CD14-positive monocyte (primary cell): Measurements from ENCODE around the gene MMP24. TPM values are rescaled to one million over a fixed set of nuclear protein-coding genes. Genes with fewer than 3 reads are reported as not detected.

Source experiments
- DNase-seq, 3 donors: peaks; one replicate each; pipeline ENCODE4 v3.0.0-alpha.2; 2011 to 2022
- H2AFZ ChIP-seq: 2 replicates; pipeline ENCODE4 v1.6.0; 2012; ENCODE audit warnings: mild to moderate bottlenecking, low read depth, low read length, inconsistent platforms; ENCODE audit not compliant: insufficient read depth, poor library complexity, severe bottlenecking
- H3K27ac ChIP-seq, 2 donors: 1 replicate in 1 of 2; 2 replicates in 1 of 2; pipeline ENCODE4 v1.5.1; 2012 to 2013; ENCODE audit warnings: low read length in 2 of 2, control low read depth in 1 of 2, inconsistent platforms in 1 of 2, low read depth in 1 of 2, mild to moderate bottlenecking in 1 of 2
- H3K27me3 ChIP-seq, 2 donors: one replicate each; pipeline versions ENCODE4 v1.6.0 to v1.6.1; 2011 to 2013; ENCODE audit warnings: low read length in 2 of 2; ENCODE audit not compliant: control insufficient read depth in 2 of 2, insufficient read depth in 2 of 2
- H3K36me3 ChIP-seq, 2 donors: replicated peaks in 1 of 2; 1 replicate in 1 of 2; 2 replicates in 1 of 2; pipeline versions ENCODE4 v1.5.1 to v1.6.1; 2012 to 2013; ENCODE audit warnings: low read length in 2 of 2, control low read depth in 1 of 2, inconsistent platforms in 1 of 2, mild to moderate bottlenecking in 1 of 2; ENCODE audit not compliant: insufficient read depth in 2 of 2, control insufficient read depth in 1 of 2
- H3K4me1 ChIP-seq, 2 donors: 1 replicate in 1 of 2; 2 replicates in 1 of 2; pipeline versions ENCODE4 v1.5.1 to v1.6.1; 2012 to 2013; ENCODE audit warnings: low read length in 2 of 2, control low read depth in 1 of 2, inconsistent platforms in 1 of 2, mild to moderate bottlenecking in 1 of 2, moderate library complexity in 1 of 2; ENCODE audit not compliant: insufficient read depth in 2 of 2, control insufficient read depth in 1 of 2
- H3K4me2 ChIP-seq: replicated peaks from 2 replicates; pipeline ENCODE3; 2012; ENCODE audit warnings: low read length, moderate library complexity, mild to moderate bottlenecking; ENCODE audit not compliant: poor library complexity, severe bottlenecking; ENCODE audit errors: extremely low read depth
- H3K4me3 ChIP-seq, 3 experiments: fragments of 200-600 bp in 1 of 3; sonication (generic) in 1 of 3; replicated peaks in 1 of 3; 1 replicate in 2 of 3; 2 replicates in 1 of 3; pipeline ENCODE4 v1.5.1; 2011 to 2013; ENCODE audit warnings: low read length in 3 of 3, mild to moderate bottlenecking in 3 of 3, control low read depth in 2 of 3, low read depth in 2 of 3, inconsistent platforms in 1 of 3, moderate library complexity in 1 of 3
- H3K79me2 ChIP-seq: 2 replicates; pipeline ENCODE4 v1.6.0; 2012; ENCODE audit warnings: mild to moderate bottlenecking, control low read depth, inconsistent platforms, low read length, moderate library complexity; ENCODE audit not compliant: insufficient read depth
- H3K9ac ChIP-seq: 2 replicates; pipeline ENCODE4 v1.6.0; 2017; ENCODE audit warnings: low read length, mild to moderate bottlenecking; ENCODE audit not compliant: insufficient read depth, poor library complexity, severe bottlenecking
- H3K9me3 ChIP-seq, 2 donors: replicated peaks in 1 of 2; 1 replicate in 1 of 2; 2 replicates in 1 of 2; pipeline versions ENCODE4 v1.5.1 to v1.6.1; 2012 to 2013; ENCODE audit warnings: low read length in 2 of 2, control low read depth in 1 of 2; ENCODE audit not compliant: control insufficient read depth in 1 of 2, insufficient read depth in 1 of 2
- H4K20me1 ChIP-seq: 2 replicates; pipeline ENCODE4 v1.6.0; 2012; ENCODE audit warnings: mild to moderate bottlenecking, low read length, control low read depth, moderate library complexity; ENCODE audit not compliant: insufficient read depth
- H3K27ac Mint-ChIP-seq, 7 donors: one replicate each; pipeline ENCODE4 v1.8.0; 2020; ENCODE audit warnings: mild to moderate bottlenecking in 7 of 7, mixed read lengths in 7 of 7, moderate library complexity in 6 of 7, inconsistent platforms in 2 of 7
- H3K27me3 Mint-ChIP-seq, 3 donors: one replicate each; pipeline ENCODE4 v1.8.0; 2021 to 2022; ENCODE audit warnings: low read depth in 3 of 3, mild to moderate bottlenecking in 3 of 3, mixed read lengths in 3 of 3, moderate library complexity in 3 of 3, inconsistent platforms in 1 of 3
- H3K36me3 Mint-ChIP-seq, 2 donors: one replicate each; pipeline ENCODE4 v1.8.0; 2020; ENCODE audit warnings: mixed read lengths in 2 of 2, inconsistent platforms in 1 of 2, mild to moderate bottlenecking in 1 of 2
- H3K4me1 Mint-ChIP-seq: one replicate; pipeline ENCODE4 v1.8.0; 2020; ENCODE audit warnings: mild to moderate bottlenecking, mixed read lengths
- H3K4me3 Mint-ChIP-seq, 2 donors: one replicate each; pipeline ENCODE4 v1.8.0; 2020; ENCODE audit warnings: mild to moderate bottlenecking in 2 of 2, mixed read lengths in 2 of 2, moderate library complexity in 1 of 2
- H3K9me3 Mint-ChIP-seq, 7 donors: one replicate each; pipeline ENCODE4 v1.8.0; 2020 to 2022; ENCODE audit warnings: mixed read lengths in 7 of 7, mild to moderate bottlenecking in 6 of 7, moderate library complexity in 6 of 7, inconsistent platforms in 2 of 7
- CTCF ChIP-seq: fragments of 200-600 bp; IDR thresholded peaks from one replicate; pipeline ENCODE4 v1.8.0; 2022; ENCODE audit warnings: antibody characterized with exemption, mild to moderate bottlenecking
- WGBS: methylation state at CpG from one replicate; pipeline ENCODE4 v1.1.5; 2013; ENCODE audit warnings: missing lambda C conversion rate; ENCODE audit not compliant: insufficient coverage; 5-methylcytosine and 5-hydroxymethylcytosine counted together
- intact Hi-C, 2 donors: fragments of 100-400 bp; cut with micrococcal nuclease; formaldehyde crosslinking; loops; one replicate each; pipeline versions ENCODE4 v1.15.0 to v1.15.1; 2023
- polyA plus RNA-seq, 3 donors: library from polyadenylated mRNA; depleted of rRNA in 1 of 3; unstranded in 2 of 3; stranded (reverse) in 1 of 3; fragments of 300-500 nt in 2 of 3; fragments of >200 nt in 1 of 3; fragmentation: Illumina TruSeq in 2 of 3; gene quantifications; 1 replicate in 2 of 3; 2 replicates in 1 of 3; pipeline ENCODE4 v1.2.3, GENCODE V29; 2012 to 2021

The MMP24 gene
- polyA plus RNA-seq, 3 donors, result 0.14 TPM; not detected in 2

- Histone ChIP-seq H3K4me3 (no peak overlapping the region), H3K27me3 (no peaks in the 10 kb centered on the region), H2AFZ (no peak overlapping the region), H3K9ac (no peak overlapping the region), H3K36me3 (peaks cover under 1 to 15% of the 10 kb centered on the region in 2 donors), H3K4me2 (no peak overlapping the region), H3K4me1 (no peaks in the 10 kb centered on the region), H3K79me2 (no peaks in the 10 kb centered on the region), H4K20me1 (no peaks in the 10 kb centered on the region), H3K9me3 (no peaks in the 10 kb centered on the region), H3K27ac (no peak overlapping the region)
- no peak for TF ChIP-seq CTCF
- Mint-ChIP-seq H3K4me1 (peaks cover 9% of the 10 kb centered on the region), H3K27ac (no peak overlapping the region), H3K9me3 (no peaks in the 10 kb centered on the region), H3K4me3 (no peak overlapping the region), H3K36me3 (peaks cover 12 to 17% of the 10 kb centered on the region in 2 donors), H3K27me3 (no peaks in the 10 kb centered on the region)
- no peak for DNase-seq
- 92% methylated on average over 4 of the region's 6 CpGs for WGBS
- intact Hi-C loops, result no loop called here
These were observed 92.1 kb downstream of the MMP24 start for GRCh38 chr20:35318502-35319157.

DNA sequence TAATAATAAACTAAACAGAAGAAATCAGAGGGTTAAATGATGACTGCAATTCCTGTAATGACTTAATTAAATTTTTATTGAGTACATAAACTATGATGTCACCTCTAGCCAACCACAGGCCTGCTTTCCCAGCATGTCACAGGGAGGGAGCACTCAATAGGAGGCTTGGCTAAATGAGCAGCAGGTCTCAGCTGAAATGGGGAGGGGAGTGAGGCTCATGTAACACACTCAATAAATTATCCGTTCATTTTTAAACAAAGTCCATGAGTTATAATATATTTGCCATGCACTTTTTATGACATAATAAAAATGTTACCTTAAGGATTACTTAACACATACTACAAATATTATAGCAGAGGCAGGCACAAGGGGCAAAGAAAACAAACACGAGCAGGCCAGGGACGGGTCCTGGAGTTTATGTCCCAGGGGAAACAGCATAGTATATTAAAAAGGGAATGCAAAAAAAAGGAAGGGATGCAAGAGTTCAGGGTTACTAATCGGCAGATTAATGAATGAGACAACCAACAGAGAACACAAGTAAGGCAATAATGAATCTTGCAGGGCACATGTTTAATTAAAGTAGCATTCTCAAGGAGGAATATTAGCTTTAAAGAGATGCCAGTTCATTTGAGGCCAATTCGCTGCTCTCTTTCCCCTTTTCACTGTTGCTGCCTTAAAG lies 92.8 kb downstream of the MMP24 start:
- Histone ChIP-seq H3K9ac (no peak overlapping the region), H2AFZ (no peak overlapping the region), H3K4me1 (no peaks in the 10 kb centered on the region), H3K4me2 (no peak overlapping the region), H3K27me3 (no peaks in the 10 kb centered on the region), H3K4me3 (no peak overlapping the region), H3K79me2 (no peaks in the 10 kb centered on the region), H3K36me3 (peaks cover 3 to 11% of the 10 kb centered on the region in 2 donors), H3K27ac (no peak overlapping the region), H3K9me3 (no peaks in the 10 kb centered on the region), H4K20me1 (no peaks in the 10 kb centered on the region)
- H3K4me1 Mint-ChIP-seq, result peaks cover 9% of the 10 kb centered on the region
- H3K36me3 Mint-ChIP-seq, result peaks cover 8 to 15% of the 10 kb centered on the region in 2 donors
- DNase-seq, result no peak
- no peaks in the 10 kb centered on the region for H3K9me3 Mint-ChIP-seq
- H3K27me3 Mint-ChIP-seq, result peaks cover 0 to 2% (median 0%) of the 10 kb centered on the region in 3 donors
- no peak overlapping the region for H3K27ac Mint-ChIP-seq
- TF ChIP-seq CTCF, result no peak
- WGBS, result 100% methylated on average over 2 of the region's 5 CpGs
- no peak overlapping the region for H3K4me3 Mint-ChIP-seq
- intact Hi-C loops, result no loop called here
